Lower leg skin (tissue), 4 donors: ENCODE results near the gene MSANTD4. TPM values are rescaled to one million over a fixed set of nuclear protein-coding genes. Genes with fewer than 3 reads are reported as not detected.

Experiments used
- DNase-seq, 2 donors: peaks; one replicate each; pipeline ENCODE4 v3.0.0-alpha.2; 2019; ENCODE audit warnings: low spot score in 2 of 2
- H3K4me3 ChIP-seq: fragments of 200-600 bp; sonication (generic); 2 replicates; pipeline ENCODE4 v1.5.1; 2017; ENCODE audit warnings: mild to moderate bottlenecking, low read depth; ENCODE audit not compliant: poor library complexity, severe bottlenecking
- CTCF ChIP-seq, 3 donors: fragments of 450-650 bp; IDR thresholded peaks; one replicate each; pipeline ENCODE4 v1.5.1; 2016; ENCODE audit warnings: antibody characterized with exemption in 3 of 3, mild to moderate bottlenecking in 3 of 3, moderate library complexity in 2 of 3
- POLR2A ChIP-seq, 2 donors: fragments of 450-650 bp; IDR thresholded peaks; one replicate each; pipeline ENCODE4 v1.6.1; 2016 to 2017; ENCODE audit warnings: antibody characterized with exemption in 2 of 2, mild to moderate bottlenecking in 1 of 2, moderate library complexity in 1 of 2
- WGBS, 2 donors: methylation state at CpG; one replicate each; pipeline ENCODE4 v1.1.5; 2018; 5-methylcytosine and 5-hydroxymethylcytosine counted together
- intact Hi-C: fragments of 100-400 bp; cut with DNase I; formaldehyde crosslinking; loops from one replicate; pipeline ENCODE4 v1.15.0; 2023; ENCODE audit warnings: low total_unique reads
- total RNA-seq, 4 donors: library from RNA; depleted of rRNA; stranded (reverse); fragments of >200 nt; gene quantifications; one replicate each; pipeline ENCODE4 v1.1.0, GENCODE V29; 2016

MSANTD4 gene
- total RNA-seq, 4 donors from 2014 or later, result 9.2 to 14.8 (median 12.3) TPM

DNA sequence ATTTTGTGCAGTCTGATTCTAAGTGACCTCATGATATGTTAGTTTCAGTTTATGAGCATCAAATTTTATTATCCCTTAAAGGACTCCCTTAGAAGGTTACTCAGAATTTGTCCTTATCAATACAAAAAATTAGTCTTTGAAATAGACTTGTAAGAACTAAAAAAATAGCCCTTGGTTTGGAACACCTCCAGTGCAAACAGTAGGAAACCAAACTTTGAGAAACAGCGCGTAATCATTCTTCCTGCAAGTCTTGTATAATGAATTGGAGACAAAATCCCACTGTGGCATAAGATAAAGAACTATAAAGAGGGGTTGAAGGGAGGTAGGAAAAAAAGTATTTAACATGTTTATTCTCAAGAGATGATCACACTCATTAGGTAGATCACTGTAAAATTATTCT is 10.8 kb upstream of the MSANTD4 start:
- WGBS, 2 donors, result 82 to 83% methylated on average over 2 of the region's 2 CpGs
- DNase-seq, result no peak
- no peak for TF ChIP-seq CTCF (IDR thresholded peaks at IDR 0.05)
- no peak for TF ChIP-seq POLR2A (IDR thresholded peaks at IDR 0.05)
- no peak overlapping the region for H3K4me3 ChIP-seq
- intact Hi-C loops, result no loop called here

- H3K4me3 ChIP-seq, result no peak overlapping the region
- 79 to 80% methylated on average over 3 of the region's 3 CpGs for WGBS, 2 donors
- no peak for TF ChIP-seq POLR2A (IDR thresholded peaks at IDR 0.05)
- TF ChIP-seq CTCF (IDR thresholded peaks at IDR 0.05), result no peak
- intact Hi-C loops, result no loop called here
- no peak for DNase-seq
These were observed 9.9 kb upstream of the MSANTD4 start for GRCh38 chr11:106031936-106032335.

DNA sequence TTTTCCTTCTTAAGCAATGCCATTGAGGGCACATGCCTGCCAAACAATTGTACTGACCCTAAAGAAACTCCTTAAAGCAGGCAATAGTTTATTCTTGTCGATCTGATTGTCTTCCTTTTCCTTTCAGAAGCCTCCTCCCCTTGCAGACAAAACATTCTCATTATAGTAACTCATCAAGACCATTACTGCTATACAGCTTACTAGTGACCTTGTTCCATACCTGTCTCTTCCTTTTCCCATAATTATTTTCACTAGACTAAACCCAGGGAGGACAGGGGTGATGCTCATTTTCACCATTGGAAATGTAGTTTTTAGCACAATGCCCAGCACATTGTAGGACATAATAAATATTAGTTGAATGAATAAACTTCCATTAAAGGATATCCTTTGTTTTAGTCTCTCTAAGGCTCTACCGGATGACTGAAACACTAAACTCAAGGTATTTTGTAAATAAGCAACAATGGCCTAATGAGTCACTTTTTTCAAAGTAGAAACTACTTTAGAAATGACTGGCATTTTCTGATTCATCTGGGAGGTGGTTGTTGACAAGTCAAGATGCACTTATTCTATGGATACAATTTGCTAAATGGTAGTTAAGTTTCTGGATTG is 9.3 kb upstream of the MSANTD4 start:
- intact Hi-C loops, result no loop called here
- WGBS, 2 donors, result 70 to 75% methylated on average over 2 of the region's 2 CpGs
- TF ChIP-seq POLR2A (IDR thresholded peaks at IDR 0.05) (no peak), CTCF (IDR thresholded peaks at IDR 0.05) (no peak)

GRCh38 chr11:106030609-106031008 is 8.6 kb upstream of the MSANTD4 start:
- DNase-seq, result no peak
- no peak overlapping the region for H3K4me3 ChIP-seq
- TF ChIP-seq CTCF (IDR thresholded peaks at IDR 0.05), result no peak
- no peak for TF ChIP-seq POLR2A (IDR thresholded peaks at IDR 0.05)
- 73 to 75% methylated on average over 4 of the region's 4 CpGs for WGBS, 2 donors
- intact Hi-C loops, result no loop called here

More for the DNA sequence above, 9.3 kb upstream of the MSANTD4 start:
- H3K4me3 ChIP-seq, result no peak overlapping the region
- no peak for DNase-seq

DNA sequence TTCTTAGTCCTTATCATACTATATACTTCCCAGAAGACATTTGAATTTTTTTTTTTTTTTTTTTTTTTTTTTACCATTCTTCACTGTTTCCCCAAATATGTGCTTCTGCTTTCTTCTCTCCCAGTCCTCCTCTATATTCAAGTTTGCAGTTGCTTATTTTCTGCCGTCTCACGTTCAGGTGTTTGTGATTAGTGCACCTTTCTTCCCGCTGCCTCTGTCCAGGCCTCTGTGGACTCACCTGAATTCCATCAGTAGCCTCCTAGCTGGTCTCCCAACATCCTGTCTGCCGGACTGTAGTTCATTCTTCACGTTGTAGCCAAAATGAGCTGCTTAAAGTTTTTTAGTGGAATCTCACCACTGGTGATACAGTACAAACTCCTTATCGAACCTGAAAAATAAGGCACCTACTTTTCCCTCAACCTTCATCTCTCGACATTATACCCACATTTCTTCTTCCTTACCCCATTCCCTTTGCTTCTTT is 795 bp upstream of the MSANTD4 start:
- TF ChIP-seq CTCF (IDR thresholded peaks at IDR 0.05), result no peak
- TF ChIP-seq POLR2A (IDR thresholded peaks at IDR 0.05), result no peak
- intact Hi-C loops, result no loop called here
- WGBS, 2 donors, result 72 to 86% methylated on average over 7 of the region's 7 CpGs
- peak overlapping the region; percentile 30 for H3K4me3 ChIP-seq
- DNase-seq, result no peak
